AG09309 (cell line): ENCODE measurements around the gene LHX2.

ENCODE experiments used
- DNase-seq: peaks from one replicate; pipeline ENCODE4 v3.0.0-alpha.2; 2010; ENCODE audit warnings: low read depth
- H3K4me3 ChIP-seq: 2 replicates; pipeline ENCODE4 v1.5.1; 2011; ENCODE audit warnings: mild to moderate bottlenecking, low read depth, low read length, moderate library complexity; ENCODE audit not compliant: control insufficient read depth
- TF ChIP-seq, protein P1 (sequence below): IDR thresholded peaks from 2 replicates; pipeline ENCODE4 v1.5.1; 2011; ENCODE audit warnings: mild to moderate bottlenecking, low read depth, low read length, inconsistent platforms; ENCODE audit not compliant: insufficient read depth, control insufficient read depth; ENCODE audit errors: missing control alignments

LHX2 gene

DNA sequence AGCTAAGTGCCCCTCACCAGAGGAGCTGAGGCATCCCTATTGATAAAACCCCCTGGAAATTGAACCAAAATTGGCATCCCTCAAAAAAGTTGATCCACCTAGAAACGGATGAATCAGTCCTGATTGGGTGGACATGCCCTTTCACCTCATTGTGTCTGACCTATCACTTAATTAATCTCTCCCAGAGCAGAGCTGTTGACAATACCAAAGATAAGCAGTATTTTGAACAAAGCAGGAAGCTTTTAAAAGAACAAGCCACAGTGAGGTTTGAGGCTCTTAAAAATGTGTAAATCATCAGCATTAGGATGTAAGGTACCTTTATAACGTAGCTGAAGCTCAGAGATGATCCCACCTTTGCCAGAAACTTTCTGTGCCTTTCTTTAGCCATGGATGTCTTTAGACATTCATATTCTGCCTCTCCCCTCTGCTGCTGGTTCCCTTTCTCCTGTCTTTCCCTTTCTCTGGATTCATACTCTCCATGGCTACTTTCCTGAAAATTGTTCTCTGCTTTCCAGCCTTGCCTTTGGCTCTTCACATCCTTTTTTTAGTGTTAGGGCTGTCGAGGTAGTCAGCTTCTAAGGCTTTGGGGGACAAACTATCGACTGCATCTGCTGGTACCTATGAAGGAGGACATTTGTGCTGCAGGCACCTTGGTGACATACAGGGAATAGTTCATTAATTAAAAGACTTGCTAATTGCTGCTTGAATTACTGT lies 7.8 kb upstream of the LHX2 start:
- DNase-seq = no peak
- no peak overlapping the region for H3K4me3 ChIP-seq
- TF ChIP-seq, protein P1, sequence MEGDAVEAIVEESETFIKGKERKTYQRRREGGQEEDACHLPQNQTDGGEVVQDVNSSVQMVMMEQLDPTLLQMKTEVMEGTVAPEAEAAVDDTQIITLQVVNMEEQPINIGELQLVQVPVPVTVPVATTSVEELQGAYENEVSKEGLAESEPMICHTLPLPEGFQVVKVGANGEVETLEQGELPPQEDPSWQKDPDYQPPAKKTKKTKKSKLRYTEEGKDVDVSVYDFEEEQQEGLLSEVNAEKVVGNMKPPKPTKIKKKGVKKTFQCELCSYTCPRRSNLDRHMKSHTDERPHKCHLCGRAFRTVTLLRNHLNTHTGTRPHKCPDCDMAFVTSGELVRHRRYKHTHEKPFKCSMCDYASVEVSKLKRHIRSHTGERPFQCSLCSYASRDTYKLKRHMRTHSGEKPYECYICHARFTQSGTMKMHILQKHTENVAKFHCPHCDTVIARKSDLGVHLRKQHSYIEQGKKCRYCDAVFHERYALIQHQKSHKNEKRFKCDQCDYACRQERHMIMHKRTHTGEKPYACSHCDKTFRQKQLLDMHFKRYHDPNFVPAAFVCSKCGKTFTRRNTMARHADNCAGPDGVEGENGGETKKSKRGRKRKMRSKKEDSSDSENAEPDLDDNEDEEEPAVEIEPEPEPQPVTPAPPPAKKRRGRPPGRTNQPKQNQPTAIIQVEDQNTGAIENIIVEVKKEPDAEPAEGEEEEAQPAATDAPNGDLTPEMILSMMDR = no peak

DNA sequence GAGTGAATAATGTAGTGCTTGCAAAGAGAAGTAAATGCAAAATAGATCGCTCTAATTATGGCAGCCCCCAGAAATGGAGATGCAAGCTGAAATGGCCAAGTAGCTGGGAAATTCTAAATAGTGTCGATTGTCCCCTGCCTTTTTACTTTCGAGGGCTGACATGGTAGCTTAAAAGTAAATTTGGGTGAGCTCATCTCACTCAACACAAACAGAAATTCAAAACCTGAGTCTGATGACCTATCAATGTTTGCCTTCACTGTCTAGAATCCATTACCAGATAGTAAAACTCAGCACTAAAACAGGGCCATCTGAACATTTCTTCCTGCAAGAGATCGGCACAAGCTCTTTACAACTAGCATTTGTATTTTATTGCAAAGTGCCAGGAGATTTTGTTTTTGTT lies 7.0 kb upstream of the LHX2 start:
- no peak overlapping the region for H3K4me3 ChIP-seq
- TF ChIP-seq, protein P1 = no peak
- DNase-seq = no peak

DNA sequence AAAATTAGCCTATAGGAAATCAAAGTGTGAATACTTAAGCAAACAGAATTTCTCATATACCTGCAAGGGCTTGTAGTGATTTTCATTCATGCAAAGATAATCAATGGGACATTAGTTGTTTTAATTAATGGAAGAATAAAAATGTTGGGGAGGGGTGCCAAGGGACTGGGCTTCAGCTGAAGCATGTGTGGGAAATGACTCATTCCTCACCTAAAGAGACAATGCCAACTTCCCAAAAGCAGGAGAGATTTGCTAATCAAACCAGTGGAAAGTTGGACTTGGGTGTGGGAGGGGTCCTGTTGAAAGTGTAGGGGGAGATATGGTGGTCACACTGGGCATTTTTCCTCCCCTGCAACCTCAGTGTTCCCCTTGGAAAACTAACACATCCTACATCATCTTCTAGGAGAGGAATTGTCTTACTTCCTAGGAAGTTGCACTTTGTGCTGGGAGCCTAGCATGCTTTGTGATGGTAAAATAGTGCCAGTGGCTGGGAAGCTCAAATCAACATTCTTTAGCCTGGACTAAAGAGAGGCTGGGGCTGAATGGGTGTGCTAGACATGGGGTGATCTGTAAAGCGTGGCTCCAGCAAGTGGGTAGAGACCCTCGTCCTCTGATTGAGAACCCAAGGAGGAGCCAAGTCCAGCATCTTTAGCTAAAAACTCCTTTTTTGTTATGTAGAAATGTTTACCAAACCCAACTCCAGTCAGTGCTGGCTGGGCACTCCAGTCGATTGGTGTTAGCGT lies 6.4 kb upstream of the LHX2 start:
- TF ChIP-seq, protein P1 = no peak
- no peak overlapping the region for H3K4me3 ChIP-seq
- no peak for DNase-seq

DNA sequence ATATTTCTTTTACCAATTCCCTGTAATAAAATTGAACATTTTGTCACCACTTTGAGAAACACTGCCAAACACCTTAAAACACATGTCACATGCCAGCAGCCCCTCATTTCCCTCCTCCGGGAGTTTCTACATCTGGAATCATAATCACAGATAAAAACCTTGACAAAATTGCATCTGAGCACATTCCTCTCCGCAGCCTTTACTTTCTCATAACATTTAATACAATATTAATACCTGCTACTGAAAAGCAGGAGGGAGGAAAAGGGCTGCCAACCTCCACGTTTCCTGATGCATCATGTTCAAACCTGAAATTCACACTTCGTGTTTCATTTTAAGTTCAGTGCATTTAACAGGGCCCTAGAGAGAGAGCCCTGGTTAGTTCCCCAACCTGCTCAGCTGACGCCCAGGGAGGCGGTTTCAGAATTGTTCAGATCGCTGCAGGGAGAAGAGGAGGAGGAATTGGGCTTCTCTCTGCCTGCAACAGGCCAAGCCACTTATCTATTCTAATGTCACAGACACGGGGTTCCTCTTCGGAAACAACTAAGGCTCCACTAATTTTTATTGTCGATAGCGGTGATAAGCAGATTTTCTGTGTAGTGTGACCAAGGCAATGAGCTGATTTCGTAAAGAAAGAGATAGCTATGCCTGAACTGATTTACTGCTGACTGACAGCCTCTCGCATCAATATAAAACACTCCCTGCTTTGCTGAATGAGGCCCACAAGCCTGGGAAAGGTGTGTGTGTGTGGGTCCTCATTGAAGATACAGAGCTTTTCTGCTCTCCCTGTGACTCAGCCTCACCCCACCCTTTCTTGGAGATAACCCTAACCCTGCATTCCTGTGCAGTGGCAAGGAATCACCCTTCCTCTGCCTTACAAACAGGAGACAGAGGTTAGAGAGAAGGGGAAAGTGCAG lies 4.9 kb upstream of the LHX2 start:
- TF ChIP-seq, protein P1 = no peak
- no peak for DNase-seq
- H3K4me3 ChIP-seq = no peak overlapping the region

DNA sequence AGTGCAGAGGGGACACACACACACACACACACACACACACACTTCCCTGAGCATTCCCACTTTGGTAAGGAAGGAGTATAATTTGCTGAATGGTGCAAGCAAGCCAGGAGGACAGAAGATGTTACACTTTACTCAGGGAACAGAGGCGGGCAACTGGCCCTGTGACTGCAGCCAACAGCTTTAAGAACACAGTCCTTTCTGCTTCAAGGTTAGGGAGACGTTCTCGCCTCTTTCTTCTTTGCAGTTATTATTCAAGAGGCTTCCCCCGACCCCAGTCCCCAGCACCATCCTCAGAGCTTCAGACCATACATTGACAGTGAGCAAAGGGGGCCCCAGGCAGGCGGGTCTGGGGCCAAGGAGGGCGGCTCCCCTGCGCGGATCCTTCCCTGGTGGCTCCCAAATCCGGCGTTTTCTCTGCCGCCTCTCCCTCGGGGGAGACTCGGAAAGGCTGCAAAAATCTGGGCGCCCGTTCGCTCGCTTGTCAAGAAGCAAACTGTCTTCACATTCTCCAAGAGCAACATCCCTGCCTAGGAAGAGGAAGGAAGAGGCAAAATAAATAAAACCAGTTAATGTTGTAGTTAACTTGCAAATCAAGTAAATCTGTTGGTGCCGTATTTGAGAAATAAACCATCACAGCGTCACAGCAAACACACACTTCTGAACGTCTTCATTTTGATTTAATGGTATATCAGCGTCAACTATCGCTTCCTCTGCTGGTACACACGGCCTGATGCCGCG lies 3.8 kb upstream of the LHX2 start:
- TF ChIP-seq, protein P1 = no peak
- H3K4me3 ChIP-seq = no peak overlapping the region

DNA sequence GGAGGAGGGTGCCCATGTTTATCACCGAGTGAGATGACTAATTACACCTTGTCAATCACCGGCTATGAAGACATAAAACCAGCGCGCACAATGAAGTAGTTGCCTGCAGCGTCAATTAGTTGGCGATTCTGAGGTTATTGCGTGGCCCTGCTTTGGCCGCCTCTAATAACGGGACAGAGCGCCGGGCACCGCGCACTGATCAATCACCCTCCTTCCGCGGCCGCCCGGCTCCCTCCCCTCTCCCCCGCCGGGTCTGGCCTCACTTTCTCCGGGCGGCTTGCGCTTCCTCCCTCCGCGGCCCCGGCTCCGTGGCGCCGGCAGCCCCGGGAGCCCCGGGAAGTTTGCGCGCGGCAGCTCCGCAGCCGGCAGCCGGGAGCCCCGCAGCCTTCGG lies 3.3 kb upstream of the LHX2 start:
- TF ChIP-seq, protein P1 = no peak
- peak overlapping the region; percentile 34 for H3K4me3 ChIP-seq
- DNase-seq = no peak

More for the DNA sequence above, 3.8 kb upstream of the LHX2 start:
- DNase-seq = no peak
